Measurements from ENCODE around the gene NCAM2.
A peak's percentile ranks its signal among the peaks of the same experiment; 100 is the strongest.

The NCAM2 gene

GRCh38 chr21:21029164-21029563, 31.0 kb downstream of the NCAM2 start:
- peak; percentile 73 for DNase-seq

DNA sequence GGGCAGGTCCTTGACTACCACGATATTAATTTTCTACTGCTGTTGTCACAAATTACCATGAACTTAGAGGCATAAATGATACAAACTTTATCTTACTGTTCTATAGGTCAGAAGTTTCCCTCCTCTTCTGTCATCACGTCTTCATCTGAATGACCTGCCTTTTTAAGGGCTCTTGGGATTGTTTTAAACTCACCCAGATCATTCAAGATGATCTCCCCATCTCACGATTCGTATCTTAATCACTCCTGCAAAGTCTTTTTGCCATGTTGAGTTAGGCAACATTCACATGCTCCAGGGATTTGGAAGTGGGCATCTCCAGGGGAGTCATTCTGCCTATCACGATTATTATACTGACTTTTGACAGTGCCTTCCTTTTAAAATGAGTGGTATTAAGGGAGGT, 32.1 kb downstream of the NCAM2 start:
- no peak for DNase-seq

DNA sequence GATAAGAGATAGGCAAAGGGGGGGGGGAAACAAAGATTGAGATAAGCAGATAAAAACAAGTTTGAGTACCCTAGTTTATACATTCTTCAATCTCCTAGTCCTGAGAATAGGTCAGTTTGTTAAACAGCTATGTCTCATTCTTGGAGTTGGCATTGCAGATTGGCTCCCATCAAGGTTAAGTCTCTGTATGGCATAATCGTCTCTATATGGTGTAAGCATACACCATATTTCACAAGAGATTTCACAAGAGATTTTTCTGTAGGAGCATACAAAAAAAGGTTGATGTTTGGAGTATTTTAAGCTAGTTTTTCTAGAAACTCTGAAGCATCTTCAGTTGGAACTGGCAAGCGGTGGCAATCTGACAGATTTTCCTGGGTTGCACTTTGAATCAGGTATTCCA, 35.8 kb downstream of the NCAM2 start:
- no peak for DNase-seq

- DNase-seq, result no peak
Measured at GRCh38 chr21:21039624-21040170, 41.5 kb downstream of the NCAM2 start.

DNA sequence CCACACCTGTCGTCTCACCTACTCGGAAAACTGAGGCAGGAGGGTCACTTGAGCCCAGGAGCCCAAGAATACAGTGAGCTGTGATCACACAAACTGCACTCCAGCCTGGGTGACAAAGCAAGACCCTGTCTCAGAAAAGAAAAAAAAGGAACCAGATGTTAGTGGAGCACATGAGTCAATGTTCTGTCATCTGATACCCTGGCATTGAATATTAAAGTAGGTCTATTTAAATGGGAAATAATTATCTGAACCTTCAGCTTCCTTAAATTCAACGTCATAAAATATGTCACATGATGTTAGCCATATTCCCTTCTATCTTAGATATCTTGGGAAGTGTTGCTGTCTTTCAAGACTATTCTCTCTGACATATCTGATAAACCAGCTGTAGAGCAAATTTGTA, 47.3 kb downstream of the NCAM2 start:
- DNase-seq, result peak; percentile 3

- DNase-seq, result no peak
Measured at GRCh38 chr21:21046063-21046462, 47.9 kb downstream of the NCAM2 start.

- no peak for DNase-seq
Measured at GRCh38 chr21:21051109-21052055, 53.2 kb downstream of the NCAM2 start.

- no peak for DNase-seq
Measured at GRCh38 chr21:21052672-21053071, 54.5 kb downstream of the NCAM2 start.

GRCh38 chr21:21057349-21058062, 59.3 kb downstream of the NCAM2 start:
- DNase-seq, result no peak

DNA sequence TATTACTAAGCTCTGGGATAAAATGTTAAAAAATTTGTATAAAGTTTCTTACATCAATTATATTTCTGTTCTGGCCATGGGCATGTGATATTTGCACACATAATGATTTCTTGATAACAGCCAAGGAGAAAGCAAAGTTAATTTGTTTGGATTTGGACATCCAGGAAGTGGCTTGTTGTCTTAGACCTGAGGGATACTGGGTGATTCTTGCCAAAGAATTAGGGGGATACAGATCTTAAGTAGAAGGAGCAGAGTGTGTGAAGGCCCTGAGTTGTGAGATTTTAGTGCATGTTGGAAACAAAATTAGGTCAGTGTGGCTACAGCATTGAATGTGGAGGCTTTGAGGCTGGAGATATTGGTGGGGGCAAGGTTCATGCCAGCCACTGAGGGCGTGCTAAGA, 65.6 kb downstream of the NCAM2 start:
- no peak for DNase-seq

- no peak for DNase-seq
Measured at GRCh38 chr21:21064353-21064752, 66.1 kb downstream of the NCAM2 start.

GRCh38 chr21:21067375-21067774, 69.2 kb downstream of the NCAM2 start:
- no peak for DNase-seq

DNA sequence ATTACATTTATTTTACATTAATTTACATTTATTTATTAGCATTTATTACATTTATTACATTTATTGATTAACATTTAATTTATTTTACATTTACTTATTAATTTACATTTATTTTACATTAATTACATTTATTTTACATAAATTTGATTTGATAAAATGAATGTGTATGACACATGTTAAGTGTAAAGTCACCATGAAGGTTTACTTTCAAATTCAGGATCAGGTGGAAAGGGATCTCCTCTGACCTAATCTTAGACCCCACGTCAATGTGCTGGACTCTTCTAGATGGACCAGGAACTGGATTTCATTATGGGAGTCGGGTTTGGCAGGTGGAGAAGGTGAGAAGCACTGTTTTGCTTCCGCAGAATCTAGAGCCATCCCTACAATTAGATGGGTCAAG, 76.1 kb downstream of the NCAM2 start:
- DNase-seq, result no peak

DNA sequence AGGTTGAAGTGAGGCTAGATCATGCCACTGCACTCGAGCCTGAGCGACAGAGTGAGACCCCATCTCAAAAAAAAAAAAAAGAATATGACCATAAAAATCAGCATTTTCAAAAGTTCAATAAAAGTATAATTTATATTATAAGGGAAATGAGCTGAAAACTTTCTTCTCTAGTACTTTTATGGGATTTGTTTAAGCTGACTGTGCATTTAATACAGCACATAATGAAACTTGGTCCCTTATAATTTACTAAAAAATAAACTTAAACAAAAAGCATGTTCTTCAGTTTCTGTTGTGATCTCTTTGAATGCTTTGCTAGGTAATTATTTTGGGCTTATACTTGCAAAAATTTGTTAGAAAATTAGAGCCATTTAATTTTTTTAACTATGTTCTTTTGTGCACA, 77.8 kb downstream of the NCAM2 start:
- no peak for DNase-seq

- DNase-seq, result no peak
Measured at GRCh38 chr21:21076491-21076890, 78.3 kb downstream of the NCAM2 start.

GRCh38 chr21:21079646-21080045, 81.4 kb downstream of the NCAM2 start:
- no peak for DNase-seq

- DNase-seq, result peak; percentile 30
Measured at GRCh38 chr21:21084179-21084578, 86.0 kb downstream of the NCAM2 start.

- no peak for DNase-seq
Measured at GRCh38 chr21:21085206-21085605, 87.0 kb downstream of the NCAM2 start.

DNA sequence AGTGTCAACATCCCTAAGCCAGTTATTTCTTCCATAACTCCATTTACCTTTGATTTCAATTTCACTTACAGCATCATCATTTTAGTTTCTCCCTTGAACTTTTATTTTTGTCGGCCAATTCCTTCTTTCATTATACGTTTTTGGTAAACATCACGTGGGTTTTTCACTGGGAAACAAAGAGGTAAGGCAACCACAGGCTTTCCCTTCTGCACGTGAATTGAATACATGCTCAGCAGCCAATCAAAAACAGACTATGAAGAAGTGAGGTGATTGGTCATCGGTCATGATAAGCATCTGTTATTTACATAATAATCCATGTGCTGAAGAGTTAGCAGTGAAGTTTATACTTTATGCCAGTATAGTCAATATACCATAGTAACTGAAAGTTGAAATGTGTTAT, 98.7 kb downstream of the NCAM2 start:
- no peak for DNase-seq

- DNase-seq, result no peak
Measured at GRCh38 chr21:21097466-21097865, 99.3 kb downstream of the NCAM2 start.

DNA sequence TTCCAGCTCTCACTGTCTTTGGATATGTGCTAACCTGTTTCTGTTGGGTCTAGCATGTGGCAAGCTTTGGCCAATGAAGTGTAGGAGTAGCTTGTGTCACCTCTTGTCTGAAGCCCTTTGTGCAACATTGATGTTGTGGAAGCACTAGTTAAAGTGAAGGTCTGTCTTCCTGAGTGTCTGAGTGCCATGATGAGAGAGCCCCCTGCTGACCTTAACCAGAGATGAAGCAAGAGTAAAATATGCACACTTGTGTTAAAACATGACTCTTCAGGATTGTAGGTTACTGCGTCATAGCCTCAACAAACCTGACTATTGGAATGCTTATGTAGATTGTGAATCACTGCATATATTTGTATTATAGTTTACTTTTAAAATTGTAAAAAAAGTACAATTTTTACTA, 103.7 kb downstream of the NCAM2 start:
- peak; percentile 67 for DNase-seq

DNA sequence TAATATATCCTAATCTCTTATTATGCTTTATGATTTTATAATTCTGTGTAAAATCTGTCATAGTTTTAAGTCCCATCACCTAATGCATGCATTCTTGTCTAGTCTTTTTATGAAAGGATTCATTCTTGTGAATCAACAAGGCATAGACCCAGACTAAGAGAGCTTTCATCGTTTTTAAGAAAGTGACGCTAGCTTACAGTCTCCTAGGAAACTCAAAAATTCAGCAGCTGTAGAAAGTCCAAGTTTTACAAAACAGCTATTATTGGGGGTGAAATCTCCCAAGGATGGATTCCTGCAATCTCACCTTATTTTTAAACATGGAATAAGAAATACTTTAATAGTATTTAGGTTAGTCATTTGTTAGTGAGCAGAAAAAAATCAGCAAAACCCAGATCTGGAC, 104.7 kb downstream of the NCAM2 start:
- DNase-seq, result no peak

- no peak for DNase-seq
Measured at GRCh38 chr21:21103692-21104091, 105.5 kb downstream of the NCAM2 start.

DNA sequence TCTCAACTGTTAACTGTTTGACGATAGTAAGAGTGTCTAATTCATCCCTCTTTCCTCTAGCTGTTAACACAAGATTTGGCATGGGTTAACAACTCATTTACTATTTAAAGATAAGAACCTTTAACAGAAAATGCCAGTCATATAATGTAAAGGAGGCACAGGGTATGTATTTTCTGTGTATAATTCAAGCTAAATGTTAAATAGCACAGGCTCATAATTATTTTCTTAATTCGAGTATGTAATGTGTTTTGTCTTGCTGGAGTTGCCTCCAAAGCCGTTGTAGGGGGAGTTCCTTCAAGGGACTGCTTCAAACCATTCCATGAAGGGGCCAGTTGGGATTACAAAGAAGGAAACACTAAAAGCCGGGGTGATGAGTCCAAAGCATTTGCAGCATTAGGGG, 111.5 kb downstream of the NCAM2 start:
- no peak for DNase-seq
